OCI-LY3 (cell line): ENCODE results near the gene SPSB3.

Source experiments
- EZH2phosphoT487 ChIP-seq: fragments of 200-600 bp; shearing (Covaris generic); IDR thresholded peaks from 2 replicates; pipeline ENCODE4 v1.6.1; 2018; ENCODE audit warnings: antibody characterized with exemption, mixed run types, low read depth
- TF ChIP-seq, protein P1 (sequence below): fragments of 200-600, 300-600 bp; sonication (generic); IDR thresholded peaks from 2 replicates; pipeline ENCODE4 v1.5.1; 2014; ENCODE audit warnings: antibody characterized with exemption, low read length, low read depth

DNA sequence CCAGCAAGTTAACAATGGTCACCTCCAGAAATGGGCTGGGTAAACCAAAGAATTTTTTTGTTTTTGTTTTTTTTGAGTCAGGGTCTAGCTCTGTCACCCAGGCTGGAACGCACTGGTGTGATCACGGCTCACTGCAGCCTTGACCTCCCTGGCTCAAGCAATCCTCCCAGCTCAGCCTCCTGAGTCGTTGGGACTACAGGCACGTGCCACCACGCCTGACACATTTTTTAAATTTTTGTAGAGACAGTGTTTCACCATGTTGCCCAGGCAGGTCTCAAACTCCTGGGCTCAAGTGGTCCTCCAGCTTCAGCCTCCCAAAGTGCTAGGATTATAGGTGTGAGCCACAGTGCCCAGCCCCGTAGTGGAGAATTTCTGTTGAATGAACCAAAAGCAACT lies 1.7 kb downstream of the SPSB3 start:
- TF ChIP-seq EZH2phosphoT487 = no peak
- TF ChIP-seq, protein P1, sequence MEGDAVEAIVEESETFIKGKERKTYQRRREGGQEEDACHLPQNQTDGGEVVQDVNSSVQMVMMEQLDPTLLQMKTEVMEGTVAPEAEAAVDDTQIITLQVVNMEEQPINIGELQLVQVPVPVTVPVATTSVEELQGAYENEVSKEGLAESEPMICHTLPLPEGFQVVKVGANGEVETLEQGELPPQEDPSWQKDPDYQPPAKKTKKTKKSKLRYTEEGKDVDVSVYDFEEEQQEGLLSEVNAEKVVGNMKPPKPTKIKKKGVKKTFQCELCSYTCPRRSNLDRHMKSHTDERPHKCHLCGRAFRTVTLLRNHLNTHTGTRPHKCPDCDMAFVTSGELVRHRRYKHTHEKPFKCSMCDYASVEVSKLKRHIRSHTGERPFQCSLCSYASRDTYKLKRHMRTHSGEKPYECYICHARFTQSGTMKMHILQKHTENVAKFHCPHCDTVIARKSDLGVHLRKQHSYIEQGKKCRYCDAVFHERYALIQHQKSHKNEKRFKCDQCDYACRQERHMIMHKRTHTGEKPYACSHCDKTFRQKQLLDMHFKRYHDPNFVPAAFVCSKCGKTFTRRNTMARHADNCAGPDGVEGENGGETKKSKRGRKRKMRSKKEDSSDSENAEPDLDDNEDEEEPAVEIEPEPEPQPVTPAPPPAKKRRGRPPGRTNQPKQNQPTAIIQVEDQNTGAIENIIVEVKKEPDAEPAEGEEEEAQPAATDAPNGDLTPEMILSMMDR = no peak
